ENCODE data around the gene GJB4.
"Not testable (repeated sequence)": the region's sequence is repeated elsewhere in the genome, so short reads cannot be mapped to it uniquely, and the experiment has no call there.

Gene GJB4

DNA sequence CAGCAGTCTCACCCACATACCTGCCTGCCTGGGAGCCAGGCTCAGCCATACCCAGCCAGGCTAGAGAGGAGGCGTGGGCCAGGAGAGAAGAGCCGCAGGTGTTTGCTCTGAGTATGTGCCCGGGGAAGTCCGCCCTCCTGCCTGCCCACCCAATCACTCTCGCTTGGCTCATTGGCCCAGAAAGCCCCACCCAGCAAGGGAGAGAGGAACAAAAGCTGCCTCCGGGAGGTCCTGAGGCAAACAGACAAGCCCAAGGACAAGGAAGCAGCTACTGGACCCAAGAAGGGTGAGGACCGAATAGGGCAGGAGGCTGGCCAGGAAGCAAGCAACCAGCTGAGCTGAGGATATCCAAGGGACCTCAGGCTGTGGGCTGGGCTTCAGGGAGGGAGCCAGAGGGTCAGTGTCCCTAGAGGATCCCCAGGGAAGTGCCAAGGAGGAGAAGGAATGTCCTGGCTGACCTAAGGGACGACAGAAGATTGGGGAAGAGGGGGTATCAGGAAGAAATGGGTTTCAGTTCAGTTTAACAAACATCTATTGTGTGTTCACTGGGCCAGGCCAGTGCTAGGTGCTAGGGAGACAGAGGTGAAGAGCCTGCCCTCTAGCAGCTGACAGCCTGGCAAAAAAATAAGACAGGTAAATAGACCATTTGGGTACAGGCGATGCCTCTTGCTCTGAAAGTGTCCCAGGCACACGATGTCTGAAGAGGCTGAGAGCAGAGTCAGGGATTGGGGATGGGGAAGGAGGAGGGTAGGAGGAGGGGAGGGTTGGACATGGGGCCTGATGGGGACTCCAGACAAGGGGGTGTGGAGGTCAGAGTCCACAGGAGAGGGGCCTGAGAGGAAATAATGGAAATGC, at the start of gene GJB4:
Gene GJB4, plus strand, starts transcription at position 238 of the 855 bp plus-strand sequence. CDS start 1,515 bp downstream, outside the sequence.
- peak; percentile 53 for DNase-seq

DNA sequence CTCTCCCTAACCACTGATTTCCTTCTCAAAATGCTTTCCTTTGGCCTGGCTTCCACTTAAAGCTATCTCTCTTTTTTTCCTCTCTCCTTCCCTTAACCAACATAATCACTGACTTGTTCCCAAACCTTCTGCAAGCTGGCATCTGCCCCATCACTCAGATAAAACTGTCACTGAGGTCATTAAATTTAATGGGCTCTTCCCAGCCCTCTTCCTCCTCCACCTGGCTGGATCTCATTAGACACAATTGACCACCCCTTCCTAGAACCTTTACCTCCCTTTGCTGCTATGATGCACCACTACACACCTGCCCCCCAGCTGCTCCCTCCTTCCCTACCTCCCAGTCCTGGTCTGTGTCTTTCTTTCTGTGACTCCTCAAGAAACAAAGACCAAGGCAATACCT, 48.7 kb upstream of the GJB4 start:
- DNase-seq, result no peak

DNA sequence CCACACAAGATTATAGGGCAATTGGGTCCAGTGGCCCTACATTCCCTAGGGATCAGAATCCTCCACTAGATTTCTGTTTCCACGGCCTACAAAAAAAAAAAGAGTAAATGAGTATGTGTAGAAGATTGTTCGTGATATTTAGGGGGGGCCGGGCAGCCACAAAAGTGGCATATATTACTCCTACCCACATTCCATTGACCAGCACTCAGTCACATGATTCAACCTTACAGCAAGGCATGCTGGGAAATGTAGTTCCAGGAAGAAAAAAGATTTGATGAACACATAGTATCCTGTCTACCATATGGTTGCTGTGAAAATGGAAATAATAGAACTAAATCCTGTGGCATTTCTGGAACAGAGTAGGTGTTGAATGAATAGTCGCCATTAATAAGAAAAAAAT, 48.1 kb upstream of the GJB4 start:
- no peak for DNase-seq

DNA sequence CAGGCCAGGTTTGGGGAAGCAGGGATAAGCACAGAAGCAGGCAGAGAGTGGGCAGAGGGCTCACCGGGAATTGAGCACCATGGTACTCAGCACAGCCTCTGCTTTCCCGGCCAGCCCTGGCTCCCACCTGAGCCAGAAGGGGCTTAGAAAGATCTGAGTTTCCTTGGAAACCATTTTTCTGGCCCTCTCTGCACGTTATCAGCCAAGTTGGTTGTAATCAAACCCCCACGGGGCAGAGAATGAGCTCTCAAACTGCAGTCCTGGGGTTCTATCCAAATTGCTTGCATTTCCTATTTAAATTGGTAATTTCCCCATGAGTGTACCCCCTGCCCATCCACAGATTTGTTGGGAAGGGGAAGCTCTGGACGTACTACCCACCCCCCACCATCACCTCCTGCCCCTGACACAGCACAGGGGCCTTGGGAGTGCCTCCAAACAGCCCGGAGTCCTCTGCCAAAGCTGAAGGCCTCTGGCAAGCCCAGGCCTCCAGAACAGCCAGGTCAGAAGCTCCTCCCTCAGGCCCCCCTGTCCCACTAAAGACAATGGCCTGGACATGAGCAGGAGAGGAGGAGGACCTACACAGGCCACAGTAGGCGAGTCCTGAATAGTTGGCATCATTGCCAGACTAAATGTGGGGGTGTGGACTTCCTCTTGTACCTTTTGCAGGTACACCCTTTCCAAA, 47.4 kb upstream of the GJB4 start:
- no peak for DNase-seq

DNA sequence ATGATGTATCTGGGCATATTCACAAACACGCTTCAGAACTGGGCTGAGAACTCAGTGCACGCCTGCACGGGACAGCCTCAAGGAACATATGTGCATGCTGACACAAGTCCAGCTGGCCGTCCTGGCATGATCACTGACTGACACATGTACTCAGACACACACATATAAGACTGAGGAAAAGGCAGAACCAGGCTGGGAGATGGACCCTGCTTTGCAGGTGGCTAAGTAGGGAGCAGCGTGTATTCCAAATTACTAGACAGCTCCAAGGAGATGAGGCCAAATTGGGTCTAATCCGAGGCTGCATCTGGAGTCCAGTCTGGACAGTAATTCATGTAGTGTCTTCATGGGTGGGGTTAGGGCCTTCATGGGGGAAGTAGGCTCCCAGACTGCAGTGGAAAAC, 46.1 kb upstream of the GJB4 start:
- no peak for DNase-seq

DNA sequence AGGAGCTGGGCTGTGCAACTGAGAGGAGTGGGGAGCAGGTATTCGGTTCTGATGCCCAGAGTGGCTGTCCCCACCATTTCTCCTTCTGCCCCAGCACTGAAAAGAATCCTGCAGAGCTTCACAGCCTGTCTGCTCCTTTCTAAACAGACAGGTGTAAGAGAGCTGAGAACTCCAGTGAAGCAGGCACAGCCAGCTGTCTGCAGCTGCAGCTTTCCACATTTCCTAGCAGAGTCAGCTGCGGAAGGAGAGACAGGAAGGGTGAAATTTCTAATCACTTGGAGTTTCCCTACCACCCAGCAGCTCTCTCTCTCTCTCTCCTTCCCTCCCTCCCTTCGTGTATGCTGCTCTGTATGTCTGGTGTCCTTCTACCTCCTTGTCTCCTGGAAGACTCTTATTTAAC, 45.2 kb upstream of the GJB4 start:
- DNase-seq, result peak; percentile 47

DNA sequence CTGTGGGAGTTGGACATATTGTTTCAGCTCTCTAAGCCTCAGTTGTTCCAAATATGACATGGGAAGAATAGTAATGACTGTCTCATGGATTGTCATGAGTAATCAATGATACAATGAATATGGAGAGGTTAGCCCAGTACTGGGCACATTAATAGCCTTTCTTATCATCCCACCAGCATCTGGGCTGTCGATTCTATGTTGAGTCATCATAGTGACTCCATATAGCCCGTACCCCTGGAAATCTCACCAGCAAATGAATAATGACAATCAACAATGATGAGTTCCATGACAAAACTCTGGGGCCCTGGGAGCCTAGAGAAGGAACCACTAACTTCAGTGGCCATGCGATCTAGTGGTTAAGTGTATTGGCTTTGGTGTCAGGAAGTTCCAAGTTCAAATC, 44.4 kb upstream of the GJB4 start:
- no peak for DNase-seq

DNA sequence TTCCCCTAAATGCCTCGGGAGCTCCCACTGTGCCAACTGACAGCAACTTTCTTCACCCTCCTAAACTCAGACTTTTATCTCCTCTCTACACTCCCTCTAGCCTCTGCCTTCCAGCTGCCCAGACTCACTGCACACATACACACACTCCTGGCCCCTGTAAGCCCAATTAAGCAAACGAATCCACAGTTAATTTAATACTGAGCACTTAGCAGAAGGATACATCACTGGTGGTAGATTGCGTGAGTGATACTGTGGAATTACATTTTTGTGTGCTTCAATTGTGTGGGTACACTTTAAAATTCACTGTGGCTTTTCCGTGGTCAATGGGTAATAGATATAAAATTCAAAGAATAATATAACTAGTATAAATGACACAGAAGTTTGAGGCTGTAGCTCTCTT, 38.3 kb upstream of the GJB4 start:
- DNase-seq, result no peak

DNA sequence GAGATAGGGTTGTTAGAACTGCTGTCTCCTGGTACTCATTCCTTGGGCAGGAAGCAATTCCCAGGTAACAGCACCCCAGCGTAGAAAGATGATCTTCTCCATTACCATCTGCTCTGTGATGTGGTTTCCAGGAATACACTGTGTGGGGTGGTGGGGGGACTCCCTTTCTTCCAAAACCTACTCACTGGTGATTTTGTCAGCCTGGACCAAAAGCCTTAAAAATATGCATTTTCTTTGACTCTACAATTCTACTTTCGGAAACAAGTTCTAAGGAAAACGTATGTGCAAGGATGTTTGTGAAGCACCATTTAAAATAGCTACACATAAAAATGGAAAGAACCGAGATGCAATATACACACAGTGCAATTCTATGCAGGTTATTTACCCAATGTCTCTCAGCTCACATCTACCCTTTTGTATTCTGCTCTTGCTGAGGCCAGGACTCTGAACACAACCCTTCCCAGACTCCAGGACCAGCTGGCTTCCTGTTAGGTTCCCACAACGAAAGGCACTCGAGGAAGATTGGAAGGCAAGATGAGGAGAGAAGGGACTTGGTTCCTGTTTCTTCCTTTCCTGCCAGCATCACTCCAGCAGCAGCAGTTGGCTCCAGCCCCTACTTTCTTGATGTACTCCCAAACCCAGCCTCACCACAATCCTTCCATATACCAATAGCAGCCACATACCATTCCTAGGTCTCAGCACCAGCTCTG, 37.7 kb upstream of the GJB4 start:
- DNase-seq, result no peak

DNA sequence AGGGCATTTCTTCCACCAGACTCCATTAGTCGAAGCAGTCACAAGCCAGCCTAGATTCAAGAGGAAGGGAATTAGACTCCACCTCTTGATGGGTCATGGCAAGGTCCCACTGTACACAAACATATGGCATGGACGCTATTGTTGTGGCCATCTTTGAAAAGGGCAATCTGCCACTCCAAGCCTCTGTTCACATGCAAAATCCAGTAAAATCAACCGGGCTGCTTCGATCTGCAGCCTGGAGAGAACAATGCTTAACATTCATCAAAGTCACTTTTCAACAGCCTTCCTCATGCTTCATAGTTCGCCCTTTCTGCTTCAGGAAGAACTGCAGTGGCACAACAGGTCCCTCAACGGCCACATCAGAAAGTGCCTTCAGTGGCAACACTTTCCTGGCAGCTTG, 32.7 kb upstream of the GJB4 start:
- DNase-seq, result no peak

DNA sequence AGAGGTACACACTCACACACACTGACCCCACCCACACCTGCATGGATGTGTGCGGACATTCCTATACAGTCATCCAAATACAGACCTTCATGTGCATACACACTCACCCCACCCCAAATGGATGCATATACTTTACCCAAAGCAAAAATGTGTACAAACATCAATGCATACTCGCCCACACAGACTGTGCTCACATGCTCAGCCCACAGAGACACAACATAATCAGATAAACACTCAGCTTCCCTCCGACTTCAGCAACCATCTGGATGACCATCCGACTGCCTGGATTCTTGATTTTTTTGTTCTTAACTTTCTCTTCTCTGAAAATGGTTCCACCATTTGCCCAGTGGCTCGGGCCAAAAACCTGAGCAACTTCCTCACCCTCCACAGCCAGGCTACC, 29.1 kb upstream of the GJB4 start:
- DNase-seq, result no peak

DNA sequence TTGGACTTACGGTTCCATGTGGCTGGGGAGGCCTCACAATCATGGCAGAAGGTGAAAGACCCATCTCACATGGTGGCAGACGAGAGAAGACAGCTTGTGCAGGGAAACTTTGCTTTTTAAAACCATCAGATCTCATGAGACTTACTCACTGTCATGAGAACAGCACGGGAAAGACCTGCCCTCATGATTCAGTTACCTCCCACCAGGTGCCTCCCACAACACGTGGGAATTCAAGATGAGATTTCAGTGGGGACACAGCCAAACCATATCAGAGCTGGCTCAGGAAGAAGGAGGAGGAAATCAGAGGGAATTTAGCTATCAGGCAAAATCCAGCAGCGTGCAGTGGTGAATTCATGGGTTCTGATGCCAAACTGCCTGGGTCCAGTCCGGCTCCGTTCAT, 26.7 kb upstream of the GJB4 start:
- not testable (repeated sequence) for DNase-seq

DNA sequence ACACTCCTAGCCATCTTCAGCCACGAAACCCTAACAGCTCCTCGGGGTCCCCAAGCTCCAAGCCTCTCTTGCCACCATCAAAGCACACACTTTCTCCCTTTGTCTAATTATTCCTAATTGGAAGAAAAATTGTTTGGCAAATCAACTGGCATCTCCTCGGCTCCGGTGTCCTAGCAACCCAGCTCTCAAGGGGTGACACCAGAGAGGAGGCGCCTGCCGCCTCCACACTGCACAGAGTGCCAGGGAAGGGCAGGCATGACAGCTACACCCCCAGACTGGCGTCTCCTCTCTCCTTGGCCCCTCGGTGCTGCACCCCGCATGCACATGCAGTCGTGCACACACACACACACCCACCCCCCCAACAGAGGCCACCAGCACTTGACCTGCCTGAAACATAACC, 22.8 kb upstream of the GJB4 start:
- DNase-seq, result no peak

DNA sequence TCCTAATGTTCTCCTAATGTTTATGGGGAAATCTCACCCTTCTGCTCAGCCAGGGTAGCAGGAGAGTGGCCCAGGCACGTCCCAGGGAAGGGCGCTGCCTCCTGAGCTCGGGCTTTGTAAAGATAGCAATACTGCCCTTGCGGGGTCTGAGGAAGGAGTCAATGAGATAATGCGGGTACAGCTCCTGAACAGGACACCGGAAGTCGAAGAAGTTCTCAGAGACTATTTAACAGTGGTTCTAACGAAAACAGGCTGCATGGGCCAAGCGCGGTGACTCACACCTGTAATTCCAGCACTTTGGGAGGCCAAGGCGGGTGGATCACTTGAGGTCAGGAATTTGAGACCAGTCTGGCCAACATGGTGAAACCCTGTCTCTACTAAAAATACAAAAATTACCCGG, 22.3 kb upstream of the GJB4 start:
- DNase-seq, result not testable (repeated sequence)

DNA sequence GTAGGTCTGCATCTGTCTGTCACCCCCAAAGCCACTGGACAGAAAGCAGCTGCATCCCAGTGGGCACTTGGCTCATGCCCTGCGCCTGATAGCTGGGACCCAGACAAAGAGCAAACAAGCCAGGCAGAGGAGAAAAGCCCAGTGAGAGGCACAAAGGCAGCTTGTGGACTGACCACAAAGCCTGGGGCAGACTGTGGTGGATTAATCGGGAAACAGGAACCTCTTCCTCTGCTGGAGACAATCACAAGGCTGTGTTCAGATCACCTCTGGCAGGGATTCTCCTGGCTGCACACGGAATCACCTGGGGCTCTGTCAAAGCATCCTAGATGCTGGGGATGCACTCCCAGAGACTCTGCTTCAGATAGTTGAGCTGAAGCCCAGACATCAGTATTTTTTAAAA, 19.9 kb upstream of the GJB4 start:
- DNase-seq, result peak; percentile 59

DNA sequence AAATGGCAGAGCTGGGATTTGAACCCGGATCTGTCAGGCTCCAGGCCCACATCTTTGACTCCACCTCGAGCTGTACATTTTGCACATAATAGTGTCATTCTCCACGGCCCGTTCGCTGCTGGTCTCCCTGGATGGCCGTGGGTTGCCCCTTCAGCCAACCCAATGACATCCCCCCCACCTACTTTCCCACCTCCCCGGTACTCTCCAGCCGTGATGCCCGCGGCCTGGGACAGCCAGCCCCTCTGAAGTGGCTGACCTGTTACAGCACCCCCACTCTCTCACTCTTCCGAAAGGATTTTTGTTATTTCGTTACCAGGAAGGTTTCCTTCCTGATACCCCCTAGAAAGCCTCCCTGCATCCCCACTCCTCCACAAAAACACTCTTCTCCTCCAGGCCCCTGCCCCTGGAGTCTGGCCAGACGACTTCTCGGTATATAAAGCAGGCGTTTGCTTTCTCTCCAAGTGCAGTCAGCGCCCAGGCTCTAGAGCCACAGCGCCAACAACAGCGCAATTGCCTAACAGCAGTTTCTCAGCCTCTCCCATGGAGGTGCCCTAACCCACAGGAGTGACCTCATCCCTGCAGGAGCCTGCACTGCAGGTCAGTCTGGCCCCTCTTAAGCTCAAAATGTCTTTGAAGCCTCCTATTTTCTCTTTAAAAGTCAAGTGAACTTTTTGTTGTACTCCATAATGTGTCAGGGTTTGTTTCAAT, 19.2 kb upstream of the GJB4 start:
- peak; percentile 96 for DNase-seq

DNA sequence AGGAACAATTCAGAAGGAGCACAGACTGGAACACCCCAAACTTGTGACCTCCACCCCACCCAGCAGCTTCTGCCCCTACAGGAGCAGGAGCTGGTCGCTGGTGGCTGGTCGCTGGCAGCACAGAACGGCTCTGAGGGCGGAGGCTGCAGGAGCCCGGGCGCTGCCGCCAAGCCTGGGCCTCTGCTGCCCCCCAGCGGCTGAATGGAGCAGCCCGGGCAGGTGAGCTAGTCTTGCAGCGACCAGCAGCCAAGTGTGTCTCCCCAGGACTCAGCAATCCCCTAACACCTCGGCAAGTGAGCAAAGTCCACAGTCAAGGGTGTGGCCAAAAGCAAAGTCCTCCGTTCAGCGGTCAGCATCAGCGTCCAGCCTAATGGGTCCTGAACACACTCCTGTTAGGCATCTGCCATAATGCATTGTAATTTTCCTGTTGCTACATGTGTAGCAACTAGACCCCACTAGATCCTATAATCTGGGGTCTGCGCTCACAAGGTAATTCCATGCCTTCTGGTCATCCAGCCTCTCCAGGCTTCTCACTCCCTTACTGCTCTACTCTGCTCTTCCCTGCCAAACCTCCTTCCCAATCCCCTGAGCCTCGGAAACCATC, 16.8 kb upstream of the GJB4 start:
- peak; percentile 99 for DNase-seq

DNA sequence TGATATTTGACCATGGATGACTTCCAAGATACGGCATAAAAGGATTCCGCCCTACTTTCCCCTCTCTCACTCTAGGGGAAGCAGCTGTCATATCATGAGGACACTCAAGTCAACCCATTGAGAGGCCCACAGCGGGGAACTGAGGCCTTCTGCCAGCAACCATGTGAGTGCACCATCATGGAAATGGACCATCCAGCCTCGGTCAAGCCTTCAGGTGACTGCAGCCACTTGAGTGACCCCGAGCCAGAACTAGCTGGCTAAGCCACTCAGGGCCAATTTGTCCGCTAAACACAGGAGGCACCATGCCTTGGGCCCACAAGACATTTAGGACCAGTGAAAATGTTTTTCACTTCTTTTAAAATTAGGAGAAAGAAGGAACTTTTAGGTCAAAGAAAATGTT, 15.8 kb upstream of the GJB4 start:
- peak; percentile 49 for DNase-seq

DNA sequence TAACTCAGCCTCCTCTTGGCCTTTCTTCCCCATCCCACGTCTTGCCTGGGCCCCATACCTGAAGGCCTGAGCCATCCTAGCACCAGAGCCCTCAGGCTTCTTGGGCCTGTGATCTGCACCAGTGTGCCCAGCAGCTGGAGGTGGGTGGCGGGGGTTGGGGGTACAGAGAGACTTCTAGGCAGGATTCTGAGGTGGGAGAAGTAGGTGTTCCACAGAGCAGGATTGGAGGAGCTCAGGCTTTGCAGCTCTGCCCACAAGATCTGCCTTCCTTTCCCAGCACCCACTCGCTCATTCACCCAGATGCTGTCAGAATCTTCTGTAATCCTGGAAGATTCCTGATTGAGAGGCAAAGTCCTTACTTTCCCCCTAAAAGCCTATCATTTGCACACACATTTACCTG, 14.7 kb upstream of the GJB4 start:
- DNase-seq, result no peak

DNA sequence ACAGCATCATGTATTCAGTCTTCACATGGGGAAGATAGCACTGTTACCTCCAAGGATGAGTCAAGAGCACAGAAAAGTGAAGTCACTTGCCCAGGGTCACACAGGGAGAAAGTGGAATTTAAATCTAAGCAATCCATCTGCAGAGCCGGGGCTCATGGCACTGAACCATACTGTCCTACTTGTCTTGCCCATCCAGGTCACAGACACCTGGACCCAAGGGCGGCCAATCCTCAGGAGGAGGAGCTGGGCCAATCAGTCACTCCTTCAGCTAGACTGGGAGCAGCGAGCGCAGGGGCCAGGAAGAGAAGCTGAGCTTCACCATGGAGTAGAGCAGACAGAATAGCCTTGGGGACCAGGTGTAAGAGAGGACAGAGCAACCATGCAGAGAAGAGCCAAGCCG, 13.9 kb upstream of the GJB4 start:
- DNase-seq, result no peak

DNA sequence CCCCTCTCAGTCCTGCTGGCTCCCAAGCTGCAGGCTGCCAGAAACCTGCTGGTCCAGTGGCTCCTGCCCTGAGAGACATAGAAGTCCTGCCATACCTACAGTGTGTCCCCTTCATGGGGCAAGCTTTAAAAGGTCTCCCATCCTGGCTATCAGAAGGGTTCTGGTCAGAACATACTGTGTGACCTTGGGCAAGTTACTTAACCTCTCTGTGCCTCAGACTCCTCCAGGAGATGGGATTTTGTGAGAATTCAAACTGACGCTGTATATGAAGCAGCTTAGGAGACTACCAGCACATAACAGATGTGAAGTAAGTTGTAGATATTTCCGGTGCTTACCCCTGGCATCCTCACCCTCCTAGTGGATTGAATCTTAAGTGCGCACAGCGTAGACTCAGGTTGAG, 13.4 kb upstream of the GJB4 start:
- no peak for DNase-seq

DNA sequence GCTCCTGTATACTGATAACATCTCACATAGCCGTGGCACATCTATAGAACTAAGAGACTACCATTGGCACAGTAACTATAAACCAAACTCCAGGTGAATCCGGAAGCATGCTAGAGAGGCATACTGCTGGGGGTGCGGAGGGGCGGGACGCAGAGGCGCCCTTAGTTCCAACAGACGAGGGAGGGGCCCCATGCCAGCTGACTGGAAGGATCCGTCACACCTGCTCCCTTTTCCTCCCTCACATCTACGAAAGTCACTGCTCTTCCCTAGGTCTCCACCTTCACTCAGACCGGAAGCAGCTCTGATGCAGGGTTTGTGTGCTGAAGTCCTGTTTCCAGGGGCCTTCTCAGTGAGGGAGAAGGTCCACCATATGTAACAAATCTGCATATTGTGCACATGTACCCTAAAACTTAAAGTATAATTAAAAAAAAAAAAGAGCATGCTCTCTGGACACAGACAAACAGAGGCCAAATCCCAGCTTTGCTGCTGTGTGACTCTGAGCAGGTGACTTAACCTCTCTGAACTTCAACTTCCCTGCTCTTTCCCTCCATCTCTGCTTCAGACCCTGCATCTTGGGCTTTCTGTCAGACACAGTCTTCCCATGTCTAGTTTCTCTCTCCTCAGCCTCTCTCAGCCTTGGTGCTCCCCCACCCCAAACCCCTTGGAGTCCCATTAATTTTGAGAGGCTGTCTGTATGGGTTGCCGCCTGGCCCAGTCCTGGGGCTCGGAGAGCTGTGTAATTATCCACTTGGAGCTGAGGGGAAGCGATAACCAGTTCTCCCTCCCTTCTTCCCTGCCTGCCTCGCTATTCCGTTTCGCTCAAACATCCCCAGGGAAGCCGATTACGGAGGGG, 12.5 kb upstream of the GJB4 start:
- no peak for DNase-seq
